ENCODE measurements around the gene PCDHB1. TPM values are rescaled to one million over a fixed set of nuclear protein-coding genes. Genes with fewer than 3 reads are reported as not detected.

Gene PCDHB1
- total RNA-seq, 1 donor = not detected

- H3K4me3 ChIP-seq (ENCODE audit: insufficient read depth, low read length) = no peak overlapping the region
- H3K27ac ChIP-seq (ENCODE audit: low read depth, low read length) = no peak overlapping the region
- no peaks in the 10 kb centered on the region for H3K27me3 ChIP-seq (ENCODE audit: insufficient read depth, low read length)
- H3K36me3 ChIP-seq (ENCODE audit: insufficient read depth, low read length) = no peaks in the 10 kb centered on the region
- no peaks in the 10 kb centered on the region for H3K4me1 ChIP-seq (ENCODE audit: insufficient read depth, low read length)
- no peaks in the 10 kb centered on the region for H3K9me3 ChIP-seq (ENCODE audit: low read depth, low read length)
- H2AFZ ChIP-seq (ENCODE audit: low read length) = no peak overlapping the region
- no peaks in the 10 kb centered on the region for H3K79me2 ChIP-seq (ENCODE audit: insufficient read depth, low read length)
- TF ChIP-seq, protein P1, sequence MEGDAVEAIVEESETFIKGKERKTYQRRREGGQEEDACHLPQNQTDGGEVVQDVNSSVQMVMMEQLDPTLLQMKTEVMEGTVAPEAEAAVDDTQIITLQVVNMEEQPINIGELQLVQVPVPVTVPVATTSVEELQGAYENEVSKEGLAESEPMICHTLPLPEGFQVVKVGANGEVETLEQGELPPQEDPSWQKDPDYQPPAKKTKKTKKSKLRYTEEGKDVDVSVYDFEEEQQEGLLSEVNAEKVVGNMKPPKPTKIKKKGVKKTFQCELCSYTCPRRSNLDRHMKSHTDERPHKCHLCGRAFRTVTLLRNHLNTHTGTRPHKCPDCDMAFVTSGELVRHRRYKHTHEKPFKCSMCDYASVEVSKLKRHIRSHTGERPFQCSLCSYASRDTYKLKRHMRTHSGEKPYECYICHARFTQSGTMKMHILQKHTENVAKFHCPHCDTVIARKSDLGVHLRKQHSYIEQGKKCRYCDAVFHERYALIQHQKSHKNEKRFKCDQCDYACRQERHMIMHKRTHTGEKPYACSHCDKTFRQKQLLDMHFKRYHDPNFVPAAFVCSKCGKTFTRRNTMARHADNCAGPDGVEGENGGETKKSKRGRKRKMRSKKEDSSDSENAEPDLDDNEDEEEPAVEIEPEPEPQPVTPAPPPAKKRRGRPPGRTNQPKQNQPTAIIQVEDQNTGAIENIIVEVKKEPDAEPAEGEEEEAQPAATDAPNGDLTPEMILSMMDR (IDR thresholded peaks at IDR 0.05; ENCODE audit: extremely low read depth, low read depth, low read length) = no peak
- no peak overlapping the region for H3K4me2 ChIP-seq (ENCODE audit: insufficient read depth, low read length)
- no peaks in the 10 kb centered on the region for H4K20me1 ChIP-seq (ENCODE audit: insufficient read depth, low read length)
- DNase-seq (ENCODE audit: insufficient read length, low spot score, missing footprints) = no peak
Measured at GRCh38 chr5:141041427-141041785, 9.8 kb upstream of the PCDHB1 start.

DNA sequence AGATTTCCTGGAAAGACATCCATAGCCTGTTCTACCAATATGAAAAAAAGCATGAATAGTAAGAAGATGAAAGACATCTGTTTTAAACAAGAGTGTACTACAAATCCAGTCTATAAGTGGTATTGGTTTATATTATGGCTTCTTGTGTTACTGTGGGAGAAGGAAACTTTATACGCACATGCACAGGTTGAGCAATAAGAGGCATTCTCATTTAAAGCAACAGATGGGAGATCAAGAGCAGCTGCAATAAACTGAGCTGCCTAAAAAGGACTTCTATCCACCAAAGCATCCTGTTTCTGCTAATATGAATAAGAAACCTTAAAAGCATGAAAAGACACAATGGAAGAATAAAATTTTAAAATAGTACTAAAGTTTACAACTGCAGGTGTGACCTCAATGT is 8.6 kb upstream of the PCDHB1 start:
- TF ChIP-seq, protein P1 (IDR thresholded peaks at IDR 0.05; ENCODE audit: extremely low read depth, low read depth, low read length) = no peak
- DNase-seq (ENCODE audit: insufficient read length, low spot score, missing footprints) = no peak
- H3K27me3 ChIP-seq (ENCODE audit: insufficient read depth, low read length) = no peaks in the 10 kb centered on the region
- H4K20me1 ChIP-seq (ENCODE audit: insufficient read depth, low read length) = no peaks in the 10 kb centered on the region
- no peaks in the 10 kb centered on the region for H3K36me3 ChIP-seq (ENCODE audit: insufficient read depth, low read length)
- H3K4me3 ChIP-seq (ENCODE audit: insufficient read depth, low read length) = no peak overlapping the region
- no peak overlapping the region for H3K4me2 ChIP-seq (ENCODE audit: insufficient read depth, low read length)
- H3K79me2 ChIP-seq (ENCODE audit: insufficient read depth, low read length) = no peaks in the 10 kb centered on the region
- no peaks in the 10 kb centered on the region for H3K9me3 ChIP-seq (ENCODE audit: low read depth, low read length)
- H3K4me1 ChIP-seq (ENCODE audit: insufficient read depth, low read length) = no peaks in the 10 kb centered on the region
- no peak overlapping the region for H3K27ac ChIP-seq (ENCODE audit: low read depth, low read length)
- no peak overlapping the region for H2AFZ ChIP-seq (ENCODE audit: low read length)

- TF ChIP-seq, protein P1 (IDR thresholded peaks at IDR 0.05; ENCODE audit: extremely low read depth, low read depth, low read length) = no peak
- peak overlapping the region; percentile 64 for H3K4me2 ChIP-seq (ENCODE audit: insufficient read depth, low read length)
- H3K27ac ChIP-seq (ENCODE audit: low read depth, low read length) = no peak overlapping the region
- H3K4me1 ChIP-seq (ENCODE audit: insufficient read depth, low read length) = no peaks in the 10 kb centered on the region
- no peaks in the 10 kb centered on the region for H3K79me2 ChIP-seq (ENCODE audit: insufficient read depth, low read length)
- DNase-seq (ENCODE audit: insufficient read length, low spot score, missing footprints) = peak; percentile 21
- H3K36me3 ChIP-seq (ENCODE audit: insufficient read depth, low read length) = no peaks in the 10 kb centered on the region
- H3K27me3 ChIP-seq (ENCODE audit: insufficient read depth, low read length) = no peaks in the 10 kb centered on the region
- no peaks in the 10 kb centered on the region for H3K9me3 ChIP-seq (ENCODE audit: low read depth, low read length)
- no peaks in the 10 kb centered on the region for H4K20me1 ChIP-seq (ENCODE audit: insufficient read depth, low read length)
- H2AFZ ChIP-seq (ENCODE audit: low read length) = peak overlapping the region; percentile 27
- peak overlapping the region; percentile 54 for H3K4me3 ChIP-seq (ENCODE audit: insufficient read depth, low read length)
Measured at GRCh38 chr5:141051521-141051866, 320 bp downstream of the PCDHB1 start.

- DNase-seq (ENCODE audit: insufficient read length, low spot score, missing footprints) = no peak
- no peaks in the 10 kb centered on the region for H4K20me1 ChIP-seq (ENCODE audit: insufficient read depth, low read length)
- no peaks in the 10 kb centered on the region for H3K9me3 ChIP-seq (ENCODE audit: low read depth, low read length)
- no peaks in the 10 kb centered on the region for H3K79me2 ChIP-seq (ENCODE audit: insufficient read depth, low read length)
- H3K27me3 ChIP-seq (ENCODE audit: insufficient read depth, low read length) = no peaks in the 10 kb centered on the region
- TF ChIP-seq, protein P1 (IDR thresholded peaks at IDR 0.05; ENCODE audit: extremely low read depth, low read depth, low read length) = no peak
- H3K36me3 ChIP-seq (ENCODE audit: insufficient read depth, low read length) = no peaks in the 10 kb centered on the region
- H2AFZ ChIP-seq (ENCODE audit: low read length) = no peak overlapping the region
- no peaks in the 10 kb centered on the region for H3K4me1 ChIP-seq (ENCODE audit: insufficient read depth, low read length)
- no peak overlapping the region for H3K4me2 ChIP-seq (ENCODE audit: insufficient read depth, low read length)
- no peak overlapping the region for H3K27ac ChIP-seq (ENCODE audit: low read depth, low read length)
- no peak overlapping the region for H3K4me3 ChIP-seq (ENCODE audit: insufficient read depth, low read length)
Measured at GRCh38 chr5:141077826-141078225, 26.7 kb downstream of the PCDHB1 start.
